A549 (cell line): ENCODE data around the gene PCNX4. TPM values are rescaled to one million over a fixed set of nuclear protein-coding genes. Genes with fewer than 3 reads are reported as not detected.
A peak's percentile ranks its signal among the peaks of the same experiment; 100 is the strongest.

Experiments used
- ATAC-seq, 2 experiments: fragments of 200-7000 bp in 1 of 2; fragments of >200 bp in 1 of 2; cut with Nextera tagmentation in 1 of 2; cut with Tn5 transposase in 1 of 2; 3 replicates each; pipeline versions ENCODE4 v1.8.0 to v1.9.1; 2018 to 2020; ENCODE audit warnings: mild to moderate bottlenecking in 1 of 2, moderate library complexity in 1 of 2
- CTCF ChIA-PET: fragments of 300-600 bp; sonication (Branson Sonifier 250); formaldehyde crosslinking; extraction: SDS; loops from one replicate; lab custom pipeline; 2021; ENCODE audit warnings: antibody characterized with exemption, inconsistent platforms; lab: Yijun Ruan, JAX
- POLR2A ChIA-PET: fragments of 350-600 bp; formaldehyde crosslinking; extraction: SDS; loops from one replicate; lab custom pipeline; 2021; ENCODE audit warnings: antibody characterized with exemption, inconsistent platforms; lab: Yijun Ruan, JAX
- DNase-seq, 2 experiments: peaks; one replicate each; pipeline versions ENCODE4 v3.0.0 to v3.0.0-alpha.2; 2011 to 2016; ENCODE audit warnings: low read depth in 1 of 2, low spot score in 1 of 2
- FAIRE-seq: peaks from 2 replicates; lab custom pipeline; 2011; peaks lifted over from hg19 to GRCh38; lab: Jason Lieb, UNC
- H3K27ac ChIP-seq, 2 experiments: fragments of >200 bp; sonication (Bioruptor Twin); formaldehyde crosslinking; 3 replicates each; pipeline ENCODE4 v1.5.1; 2016 to 2017
- H3K4me1 ChIP-seq: fragments of >200 bp; sonication (Bioruptor Twin); formaldehyde crosslinking; 3 replicates; pipeline ENCODE4 v1.6.1; 2016
- H3K4me2 ChIP-seq: fragments of >200 bp; sonication (Bioruptor Twin); formaldehyde crosslinking; 3 replicates; pipeline ENCODE4 v1.6.1; 2016
- H3K4me3 ChIP-seq: fragments of >200 bp; sonication (Bioruptor Twin); formaldehyde crosslinking; 3 replicates; pipeline ENCODE4 v1.5.1; 2016
- H3K9me3 ChIP-seq: fragments of >200 bp; sonication (Bioruptor Twin); formaldehyde crosslinking; 3 replicates; pipeline ENCODE4 v1.6.1; 2016
- BCL3 ChIP-seq: fragments of >200 bp; sonication (Bioruptor Twin); formaldehyde crosslinking; IDR thresholded peaks from 3 replicates; pipeline ENCODE4 v1.6.1; 2016
- BHLHE40 ChIP-seq: IDR thresholded peaks from 2 replicates; pipeline ENCODE4 v1.6.1; 2012; ENCODE audit warnings: low read depth, low read length, inconsistent platforms
- CBX2 ChIP-seq: fragments of 200-600 bp; sonication (generic); IDR thresholded peaks from 2 replicates; pipeline ENCODE4 v1.6.1; 2016; ENCODE audit warnings: low read depth, mild to moderate bottlenecking, borderline replicate concordance
- CBX8 ChIP-seq: fragments of 200-600 bp; sonication (generic); IDR thresholded peaks from 2 replicates; pipeline ENCODE4 v1.6.1; 2016
- CTCF ChIP-seq: fragments of >200 bp; sonication (Bioruptor Twin); formaldehyde crosslinking; IDR thresholded peaks from 3 replicates; pipeline ENCODE4 v1.5.1; 2016
- FOSL2 ChIP-seq, 2 experiments: fragments of 450-650 bp in 1 of 2; fragments of >200 bp in 1 of 2; sonication (Bioruptor Twin) in 1 of 2; formaldehyde crosslinking; IDR thresholded peaks; 2 replicates each; pipeline versions ENCODE4 v1.5.0 to v1.6.1; 2016 to 2020; ENCODE audit warnings: mild to moderate bottlenecking in 1 of 2, moderate library complexity in 1 of 2
- GATA3 ChIP-seq: IDR thresholded peaks from 2 replicates; pipeline ENCODE4 v1.6.1; 2012; ENCODE audit warnings: borderline replicate concordance
- HDAC2 ChIP-seq: fragments of 200-600 bp; sonication (generic); IDR thresholded peaks from 2 replicates; pipeline ENCODE4 v1.6.1; 2016
- HMGXB4 ChIP-seq: fragments of 250-450 bp; sonication (Bioruptor Pico); IDR thresholded peaks from 2 replicates; pipeline ENCODE4 v1.5.0; 2021; ENCODE audit warnings: mild to moderate bottlenecking, moderate library complexity, borderline replicate concordance
- HOXB13 ChIP-seq: fragments of 250-450 bp; sonication (Bioruptor Pico); IDR thresholded peaks from 2 replicates; pipeline ENCODE4 v1.5.0; 2020; ENCODE audit warnings: low read depth, mild to moderate bottlenecking, moderate library complexity
- HOXB5 ChIP-seq: fragments of 250-450 bp; sonication (Bioruptor Pico); IDR thresholded peaks from 2 replicates; pipeline ENCODE4 v1.5.0; 2020; ENCODE audit warnings: mild to moderate bottlenecking, moderate library complexity
- KDM5A ChIP-seq: fragments of 200-600 bp; sonication (generic); IDR thresholded peaks from 2 replicates; pipeline ENCODE4 v1.6.1; 2016; ENCODE audit warnings: antibody characterized with exemption, mild to moderate bottlenecking
- MAFK ChIP-seq: fragments of 450-650 bp; IDR thresholded peaks from 2 replicates; pipeline ENCODE4 v1.6.1; 2014; ENCODE audit not compliant: partially characterized antibody
- POLR2AphosphoS2 ChIP-seq: conservative IDR thresholded peaks from 2 replicates; pipeline ENCODE4 v1.6.1; 2012; ENCODE audit warnings: low read length, improper control_type of control experiment, inconsistent platforms
- RAD21 ChIP-seq, 2 experiments: fragments of >200 bp in 1 of 2; sonication (Bioruptor Twin) in 1 of 2; formaldehyde crosslinking in 1 of 2; IDR thresholded peaks in 1 of 2; conservative IDR thresholded peaks in 1 of 2; 2 replicates in 1 of 2; 3 replicates in 1 of 2; pipeline ENCODE4 v1.6.1; 2012 to 2018; ENCODE audit warnings: inconsistent platforms in 1 of 2
- ZC3H11A ChIP-seq: fragments of 450-650 bp; IDR thresholded peaks from 2 replicates; pipeline ENCODE4 v1.6.1; 2014; ENCODE audit warnings: antibody characterized with exemption, mild to moderate bottlenecking
- ZSCAN20 ChIP-seq: fragments of 250-450 bp; sonication (Bioruptor Pico); IDR thresholded peaks from 2 replicates; pipeline ENCODE4 v1.8.0; 2022; ENCODE audit warnings: mild to moderate bottlenecking, moderate library complexity
- WGBS: methylation state at CpG from one replicate; pipeline ENCODE4 v1.1.6; 2017; ENCODE audit errors: missing lambda C conversion rate; 5-methylcytosine and 5-hydroxymethylcytosine counted together
- polyA plus RNA-seq, 4 experiments: library from polyadenylated mRNA; depleted of rRNA in 3 of 4; stranded (reverse); fragments of >200 nt; fragmentation: RNase III in 1 of 4; extraction: RNeasy Plus Mini Kit Qiagen cat#74134 plus additional on column Dnase treatment in 1 of 4; gene quantifications; 2 replicates in 3 of 4; 3 replicates in 1 of 4; pipeline ENCODE4 v1.2.3, GENCODE V29; 2011 to 2017
- TF ChIP-seq, protein P1 (sequence below): fragments of >200 bp; sonication (Bioruptor Twin); formaldehyde crosslinking; IDR thresholded peaks from 2 replicates; pipeline ENCODE4 v1.6.1; 2016
- TF ChIP-seq, protein P2 (sequence below): fragments of 250-450 bp; sonication (Bioruptor Pico); IDR thresholded peaks from 2 replicates; pipeline ENCODE4 v1.5.0; 2020; ENCODE audit warnings: low read depth, mild to moderate bottlenecking, moderate library complexity
- TF ChIP-seq, protein P3 (sequence below): fragments of 450-650 bp; IDR thresholded peaks from 2 replicates; pipeline ENCODE4 v1.6.1; 2014; ENCODE audit warnings: antibody characterized with exemption

Gene PCNX4
- polyA plus RNA-seq, 2 of the 4 experiments (the other 2 are of a cell fraction), result 24.2 to 51.0 TPM

GRCh38 chr14:60184905-60185555, 93.3 kb downstream of the PCNX4 start:
- ChIA-PET CTCF (interaction anchor here (0.6 to 10.0 kb wide), 34 partner anchors 10 to 1102 kb away, joined by 3 to 106 read pairs (median 4); partner anchors contain the start of genes DHRS7 and SIX6), POLR2A (no interaction called here)
- H3K4me3 ChIP-seq, result no peak overlapping the region
- DNase-seq (no peak), ATAC-seq (no peak), FAIRE-seq (no peak)
- WGBS, result 29% methylated on average over 5 of the region's 5 CpGs
- peaks cover 7% of the 10 kb centered on the region; the same call in 2 of the 3 replicates for H3K4me1 ChIP-seq
- H3K27ac ChIP-seq, result no peak overlapping the region
- TF ChIP-seq FOSL2 (IDR thresholded peaks at IDR 0.05) (no peak), FOSL2 (CRISPR knock-in tag; IDR thresholded peaks at IDR 0.05) (peak; percentile 26; the same call in 1 of the 2 replicates), CBX2 (no peak), ZC3H11A (no peak), MAFK (peak; percentile 2)
- peaks cover 6% of the 10 kb centered on the region; the same call in 1 of the 3 replicates for H3K9me3 ChIP-seq
- H3K4me2 ChIP-seq, result no peak overlapping the region

GRCh38 chr14:60188115-60188514, 96.4 kb downstream of the PCNX4 start:
- H3K4me1 ChIP-seq, result peaks cover 7% of the 10 kb centered on the region; the same call in 2 of the 3 replicates
- H3K4me3 ChIP-seq, result no peak overlapping the region
- POLR2A ChIA-PET, result no interaction called here
- FAIRE-seq (no peak), DNase-seq (peak in 1 of 2 experiments; percentile 31), ATAC-seq (peak; percentile 54 to 66; a peak in 4 of 6 replicates)
- WGBS, result 23% methylated on average over 3 of the region's 3 CpGs
- no peak overlapping the region for H3K4me2 ChIP-seq
- H3K9me3 ChIP-seq, result no peaks in the 10 kb centered on the region
- H3K27ac ChIP-seq, result no peak overlapping the region
- CTCF ChIA-PET, result interaction anchor here (1.3 to 10.0 kb wide), 8 partner anchors 21 to 1064 kb away, joined by 3 to 106 read pairs (median 4); partner anchors contain the start of gene DHRS7
- TF ChIP-seq KDM5A (no peak), RAD21 (conservative IDR thresholded peaks at IDR 0.05 in 1 of 2, IDR thresholded peaks at IDR 0.05 in 1 of 2) (peak; percentile 25 to 34; a peak in 3 of 5 replicates), CTCF (peak; percentile 30; the same call in 2 of the 3 replicates)
- TF ChIP-seq, protein P1, sequence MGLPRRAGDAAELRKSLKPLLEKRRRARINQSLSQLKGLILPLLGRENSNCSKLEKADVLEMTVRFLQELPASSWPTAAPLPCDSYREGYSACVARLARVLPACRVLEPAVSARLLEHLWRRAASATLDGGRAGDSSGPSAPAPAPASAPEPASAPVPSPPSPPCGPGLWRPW, result no peak
- TF ChIP-seq, all 56 proteins: peak for 2

GRCh38 chr14:60188696-60189095, 97.0 kb downstream of the PCNX4 start:
- H3K9me3 ChIP-seq, result no peaks in the 10 kb centered on the region
- DNase-seq, result no peak
- no peak for FAIRE-seq
- H3K4me2 ChIP-seq, result no peak overlapping the region
- ATAC-seq, result no peak
- CTCF ChIA-PET, result interaction anchor here (1.0 to 10.0 kb wide), 5 partner anchors 20 to 224 kb away, joined by 3 to 106 read pairs (median 4); partner anchors contain the start of gene DHRS7
- no peak overlapping the region for H3K27ac ChIP-seq
- no peak overlapping the region for H3K4me3 ChIP-seq
- 38% methylated on average over 1 of the region's 1 CpG for WGBS
- TF ChIP-seq ZSCAN20, result no peak
- no peak for TF ChIP-seq CBX2
- TF ChIP-seq, protein P2, sequence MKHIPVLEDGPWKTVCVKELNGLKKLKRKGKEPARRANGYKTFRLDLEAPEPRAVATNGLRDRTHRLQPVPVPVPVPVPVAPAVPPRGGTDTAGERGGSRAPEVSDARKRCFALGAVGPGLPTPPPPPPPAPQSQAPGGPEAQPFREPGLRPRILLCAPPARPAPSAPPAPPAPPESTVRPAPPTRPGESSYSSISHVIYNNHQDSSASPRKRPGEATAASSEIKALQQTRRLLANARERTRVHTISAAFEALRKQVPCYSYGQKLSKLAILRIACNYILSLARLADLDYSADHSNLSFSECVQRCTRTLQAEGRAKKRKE, result no peak
- no peak for TF ChIP-seq HMGXB4 (CRISPR knock-in tag)
- TF ChIP-seq CTCF, result no peak
- TF ChIP-seq GATA3, result no peak
- no peak for TF ChIP-seq BCL3
- no peak for TF ChIP-seq HDAC2
- no peak for TF ChIP-seq POLR2AphosphoS2
- TF ChIP-seq HOXB13 (CRISPR knock-in tag), result no peak
- no peak for TF ChIP-seq MAFK
- no peak for TF ChIP-seq BHLHE40
- TF ChIP-seq, protein P3, sequence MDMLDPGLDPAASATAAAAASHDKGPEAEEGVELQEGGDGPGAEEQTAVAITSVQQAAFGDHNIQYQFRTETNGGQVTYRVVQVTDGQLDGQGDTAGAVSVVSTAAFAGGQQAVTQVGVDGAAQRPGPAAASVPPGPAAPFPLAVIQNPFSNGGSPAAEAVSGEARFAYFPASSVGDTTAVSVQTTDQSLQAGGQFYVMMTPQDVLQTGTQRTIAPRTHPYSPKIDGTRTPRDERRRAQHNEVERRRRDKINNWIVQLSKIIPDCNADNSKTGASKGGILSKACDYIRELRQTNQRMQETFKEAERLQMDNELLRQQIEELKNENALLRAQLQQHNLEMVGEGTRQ, result no peak
- TF ChIP-seq HOXB5 (CRISPR knock-in tag), result no peak
- no peak for TF ChIP-seq CBX8
- H3K4me1 ChIP-seq, result peaks cover 5% of the 10 kb centered on the region; the same call in 2 of the 3 replicates
- POLR2A ChIA-PET, result no interaction called here
